T-helper 1 cell (primary cell): ENCODE data around the gene TECPR1.

Source experiments
- DNase-seq, 5 donors: peaks; one replicate each; pipeline ENCODE4 v3.0.0-alpha.2; 2012 to 2020

Gene TECPR1

GRCh38 chr7:98187138-98187502 is 64.9 kb downstream of the TECPR1 start:
- DNase-seq: no peak

- no peak for DNase-seq
Measured at GRCh38 chr7:98186452-98187137, 65.4 kb downstream of the TECPR1 start.

- DNase-seq: no peak
Measured at GRCh38 chr7:98185101-98185500, 66.9 kb downstream of the TECPR1 start.

GRCh38 chr7:98180751-98181150 is 71.3 kb downstream of the TECPR1 start:
- no peak for DNase-seq

DNA sequence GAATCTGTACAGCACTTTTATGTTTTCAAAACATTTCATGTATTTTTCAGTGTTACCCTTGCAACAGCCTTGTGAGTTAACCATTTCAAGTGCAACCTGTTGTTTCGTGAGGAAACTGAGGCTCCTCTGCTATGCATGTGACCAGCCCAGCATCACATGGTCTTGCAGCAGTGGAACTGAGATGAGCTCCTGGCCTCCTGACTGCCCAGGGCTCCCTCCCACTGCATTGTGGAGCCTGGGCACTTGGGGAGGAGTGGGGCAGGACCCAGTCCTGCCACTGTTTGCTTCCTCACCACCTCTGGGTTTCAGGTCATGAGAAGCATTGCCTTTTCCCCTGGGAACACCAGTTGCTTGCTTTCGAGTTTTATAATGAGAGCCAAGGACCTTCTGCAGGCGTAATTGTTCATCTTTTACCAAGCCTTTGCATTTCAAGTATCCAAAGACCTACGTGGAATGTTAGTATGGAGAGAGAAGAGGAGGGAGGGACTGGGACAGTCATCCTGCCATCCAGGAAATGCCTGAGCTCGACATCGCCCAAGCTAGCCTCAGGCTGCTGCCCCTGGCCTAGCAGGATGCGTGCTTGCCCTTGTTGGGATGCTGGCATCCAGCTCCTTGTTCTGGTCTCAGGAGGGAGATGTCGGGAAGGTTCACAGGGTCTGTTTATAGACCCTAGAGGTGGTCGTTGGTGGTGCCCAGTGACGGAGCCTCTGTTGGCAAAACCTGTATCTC is 73.1 kb downstream of the TECPR1 start:
- no peak for DNase-seq

DNA sequence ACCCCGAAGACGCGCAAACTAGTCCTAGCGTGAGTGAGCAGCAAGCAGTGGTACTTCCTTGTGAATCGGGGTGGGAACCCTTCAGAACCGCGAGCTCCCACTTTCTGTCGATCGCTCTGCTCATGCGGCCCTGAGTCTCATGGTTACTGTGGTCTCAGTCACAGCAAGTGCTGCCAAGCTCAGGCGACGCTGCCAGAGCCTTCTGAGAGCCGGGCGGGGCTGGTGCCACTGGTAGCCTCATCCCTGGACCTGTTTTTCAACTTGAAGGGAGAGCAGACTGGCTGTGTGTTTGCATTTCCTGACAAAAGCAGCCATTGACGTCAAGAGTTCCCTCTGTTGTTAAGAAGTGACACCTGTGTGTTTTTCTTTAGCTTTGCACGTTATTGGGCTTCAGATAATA is 73.7 kb downstream of the TECPR1 start:
- DNase-seq: no peak

GRCh38 chr7:98177553-98177952 is 74.5 kb downstream of the TECPR1 start:
- DNase-seq: no peak

DNA sequence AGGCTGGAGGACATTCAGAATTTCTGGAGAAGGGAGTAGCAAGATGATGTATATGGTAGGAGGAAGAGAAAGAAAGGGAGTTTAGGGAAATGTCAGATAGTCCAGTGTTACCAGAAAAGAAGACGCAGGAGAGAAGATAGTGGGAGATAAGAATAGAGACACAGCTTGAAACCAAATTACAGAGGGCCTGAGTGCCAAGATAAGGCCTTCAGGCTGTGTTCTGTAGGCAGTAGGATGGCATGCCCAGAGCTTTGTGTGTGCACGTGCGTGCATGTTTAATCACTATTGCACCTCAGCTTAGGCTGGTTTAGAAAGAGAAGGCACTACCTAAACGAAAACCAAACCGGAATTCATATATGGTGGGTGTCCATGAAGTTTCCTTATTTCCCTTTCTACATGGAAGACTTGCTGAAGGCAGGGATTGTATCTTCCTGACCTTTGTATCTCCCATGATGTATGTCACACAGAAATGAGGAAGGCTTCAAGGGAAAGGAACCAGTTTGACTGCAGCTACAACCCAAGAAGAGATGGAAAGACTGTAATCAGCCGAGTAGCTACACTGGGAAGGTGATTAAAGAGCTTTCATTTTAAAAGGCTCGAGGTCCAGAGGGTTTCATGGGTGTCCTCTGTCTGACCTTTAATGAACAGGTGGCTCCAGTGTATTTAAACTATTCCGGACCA is 76.6 kb downstream of the TECPR1 start:
- DNase-seq: no peak

- DNase-seq: no peak
Measured at GRCh38 chr7:98174334-98175259, 77.4 kb downstream of the TECPR1 start.

DNA sequence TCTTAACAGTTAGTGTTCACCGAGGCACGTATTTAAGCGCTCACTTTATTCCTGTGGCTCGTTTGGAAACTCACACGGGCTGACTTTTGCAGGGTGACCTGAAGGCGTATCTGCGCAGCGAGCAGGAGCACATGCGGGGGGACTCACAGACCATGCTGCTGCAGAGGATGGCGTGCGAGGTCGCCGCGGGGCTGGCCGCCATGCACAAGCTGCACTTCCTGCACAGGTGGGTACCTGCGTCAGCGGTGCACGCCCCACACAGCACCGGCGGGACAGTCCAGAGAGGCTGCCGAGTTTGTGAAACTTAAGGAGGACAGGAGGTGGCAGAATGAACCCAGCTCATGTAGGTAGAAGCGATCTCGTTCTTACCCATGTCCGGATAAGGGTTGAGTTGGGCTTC is 80.6 kb downstream of the TECPR1 start:
- DNase-seq: no peak

GRCh38 chr7:98170966-98171365 is 81.1 kb downstream of the TECPR1 start:
- DNase-seq: no peak

GRCh38 chr7:98168904-98169621 is 83.0 kb downstream of the TECPR1 start:
- no peak for DNase-seq

GRCh38 chr7:98168181-98168903 is 83.7 kb downstream of the TECPR1 start:
- peak in 4 of 5 donors; percentile 46 to 65 (median 54) for DNase-seq

DNA sequence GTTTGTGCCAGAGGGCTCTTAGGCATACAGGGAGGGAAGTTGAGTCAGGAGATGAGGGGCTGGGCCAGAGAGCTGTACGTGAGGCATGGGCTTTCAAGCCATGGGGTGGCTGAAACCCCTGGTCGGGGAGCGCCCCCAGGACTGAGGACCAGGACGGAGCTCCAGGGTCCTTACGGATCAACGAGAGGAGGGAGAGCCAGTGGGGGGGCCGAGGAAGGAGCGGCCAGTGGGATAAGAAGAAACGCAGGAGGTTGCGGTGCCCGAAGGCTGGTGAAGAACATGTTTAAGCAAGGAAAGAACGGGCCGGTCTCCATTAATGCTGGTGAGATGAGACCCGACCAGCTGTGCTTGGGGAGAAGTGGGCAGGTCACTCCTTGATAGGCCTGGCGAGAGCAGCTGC is 84.4 kb downstream of the TECPR1 start:
- no peak for DNase-seq

- no peak for DNase-seq
Measured at GRCh38 chr7:98166668-98166970, 85.4 kb downstream of the TECPR1 start.

- DNase-seq: peak in 4 of 5 donors; percentile 18 to 23 (median 20)
Measured at GRCh38 chr7:98165827-98166667, 86.0 kb downstream of the TECPR1 start.
